GM23338 (cell line): ENCODE data around the gene C14orf93. TPM values are rescaled to one million over a fixed set of nuclear protein-coding genes. Genes with fewer than 3 reads are reported as not detected.
"Not testable (repeated sequence)": the region's sequence is repeated elsewhere in the genome, so short reads cannot be mapped to it uniquely, and the experiment has no call there.

Experiments used
- ATAC-seq: fragments of 200-7000 bp; cut with Tn5 transposase; 3 replicates; pipeline ENCODE4 v1.9.1; 2020
- DNase-seq: peaks from one replicate; pipeline ENCODE4 v3.0.0-alpha.2; 2015; ENCODE audit warnings: low spot score
- H2AFZ ChIP-seq: fragments of 200-600 bp; sonication (generic); 2 replicates; pipeline ENCODE4 v1.8.0; 2016; ENCODE audit warnings: antibody characterized with exemption, mild to moderate bottlenecking, moderate library complexity
- H3F3A ChIP-seq: fragments of 200-600 bp; sonication (generic); replicated peaks from 2 replicates; pipeline ENCODE4 v1.8.0; 2017; ENCODE audit warnings: antibody characterized with exemption, mixed run types, low read depth
- H3K27ac ChIP-seq: fragments of 200-600 bp; sonication (generic); 2 replicates; pipeline ENCODE4 v1.6.1; 2016; ENCODE audit warnings: low read depth
- H3K27me3 ChIP-seq: fragments of 200-600 bp; sonication (generic); 2 replicates; pipeline ENCODE4 v1.8.0; 2016; ENCODE audit warnings: mild to moderate bottlenecking, mixed run types, moderate library complexity; ENCODE audit not compliant: insufficient read depth
- H3K36me3 ChIP-seq: fragments of 200-600 bp; sonication (generic); 2 replicates; pipeline ENCODE4 v1.8.0; 2016; ENCODE audit warnings: mild to moderate bottlenecking; ENCODE audit not compliant: insufficient read depth
- H3K4me1 ChIP-seq: fragments of 200-600 bp; sonication (generic); 2 replicates; pipeline ENCODE4 v1.8.0; 2016; ENCODE audit warnings: mild to moderate bottlenecking, moderate library complexity; ENCODE audit not compliant: insufficient read depth
- H3K4me2 ChIP-seq: fragments of 200-600 bp; sonication (generic); 2 replicates; pipeline ENCODE4 v1.7.1; 2017; ENCODE audit warnings: mixed run types
- H3K4me3 ChIP-seq: fragments of 200-600 bp; sonication (generic); 2 replicates; pipeline ENCODE4 v1.6.1; 2016; ENCODE audit warnings: mixed run types
- H3K79me2 ChIP-seq: fragments of 200-600 bp; sonication (generic); replicated peaks from 2 replicates; pipeline ENCODE4 v1.8.0; 2017; ENCODE audit warnings: mild to moderate bottlenecking; ENCODE audit not compliant: insufficient read depth
- H3K9me2 ChIP-seq: fragments of 200-600 bp; sonication (generic); 2 replicates; pipeline ENCODE4 v1.8.0; 2017; ENCODE audit not compliant: insufficient read depth
- H4K20me1 ChIP-seq: fragments of 200-600 bp; sonication (generic); replicated peaks from 2 replicates; pipeline ENCODE4 v1.8.0; 2017; ENCODE audit warnings: mild to moderate bottlenecking; ENCODE audit not compliant: insufficient read depth
- H3K27ac Mint-ChIP-seq: 2 replicates; pipeline ENCODE4 v1.8.0; 2020; ENCODE audit warnings: inconsistent platforms, mild to moderate bottlenecking, moderate library complexity, mixed read lengths
- H3K27me3 Mint-ChIP-seq: 3 replicates; pipeline ENCODE4 v1.8.0; 2022; ENCODE audit warnings: low read depth, mild to moderate bottlenecking, moderate library complexity, mixed read lengths, inconsistent platforms; ENCODE audit not compliant: insufficient read depth, poor library complexity
- H3K36me3 Mint-ChIP-seq: 3 replicates; pipeline ENCODE4 v1.8.0; 2021; ENCODE audit warnings: low read depth, mild to moderate bottlenecking, inconsistent platforms, moderate library complexity, mixed read lengths
- H3K4me1 Mint-ChIP-seq: 3 replicates; pipeline ENCODE4 v1.8.0; 2020; ENCODE audit warnings: mild to moderate bottlenecking, inconsistent platforms, mixed read lengths
- H3K4me3 Mint-ChIP-seq: 3 replicates; pipeline ENCODE4 v1.8.0; 2021; ENCODE audit warnings: moderate library complexity, mild to moderate bottlenecking, inconsistent platforms, mixed read lengths
- H3K9me3 Mint-ChIP-seq: 3 replicates; pipeline ENCODE4 v1.8.0; 2020; ENCODE audit warnings: moderate library complexity, mild to moderate bottlenecking, inconsistent platforms, mixed read lengths
- EZH2phosphoT487 ChIP-seq: fragments of 200-600 bp; sonication (generic); IDR thresholded peaks from one replicate; pipeline ENCODE4 v1.8.1; 2018; ENCODE audit warnings: antibody characterized with exemption; ENCODE audit not compliant: unreplicated experiment
- JUNB ChIP-seq: IDR thresholded peaks from one replicate; pipeline ENCODE4 v1.6.1; 2016; ENCODE audit warnings: antibody characterized with exemption; ENCODE audit not compliant: unreplicated experiment
- NANOG ChIP-seq: IDR thresholded peaks from 2 replicates; pipeline ENCODE4 v1.6.1; 2016; ENCODE audit warnings: antibody characterized with exemption, borderline replicate concordance
- STAT1 ChIP-seq: IDR thresholded peaks from one replicate; pipeline ENCODE4 v1.6.1; 2016; ENCODE audit warnings: antibody characterized with exemption; ENCODE audit not compliant: unreplicated experiment
- ZNF114 ChIP-seq: fragments of 250-450 bp; sonication (Bioruptor Pico); IDR thresholded peaks from 2 replicates; pipeline ENCODE4 v1.5.0; 2020; ENCODE audit warnings: mild to moderate bottlenecking, moderate library complexity
- ZNF331 ChIP-seq: fragments of 250-450 bp; sonication (Bioruptor Pico); IDR thresholded peaks from 2 replicates; pipeline ENCODE4 v1.5.0; 2020; ENCODE audit warnings: low read depth, mild to moderate bottlenecking, moderate library complexity
- polyA plus RNA-seq: library from polyadenylated mRNA; unstranded; fragments of >200 nt; fragmentation: Nextera tagmentation; extraction: Ambion mirVana; gene quantifications from 2 replicates; pipeline ENCODE4 v1.2.1, GENCODE V29; 2016
- total RNA-seq: library from RNA; depleted of rRNA; stranded (reverse); fragments of >200 nt; shearing (Covaris generic); gene quantifications from 2 replicates; pipeline ENCODE4 v1.2.3, GENCODE V29; 2014
- TF ChIP-seq, protein P1 (sequence below): IDR thresholded peaks from one replicate; pipeline ENCODE4 v1.6.1; 2018; ENCODE audit warnings: antibody characterized with exemption; ENCODE audit not compliant: unreplicated experiment
- TF ChIP-seq, protein P2 (sequence below), 2 experiments: fragments of 200-600 bp in 1 of 2; sonication (generic) in 1 of 2; conservative IDR thresholded peaks; 2 replicates each; pipeline versions ENCODE4 v1.5.1 to v1.6.1; 2016 to 2017; ENCODE audit warnings: antibody characterized with exemption in 2 of 2, low read depth in 2 of 2, mild to moderate bottlenecking in 2 of 2, moderate library complexity in 1 of 2
- TF ChIP-seq, protein P3 (sequence below): fragments of 250-450 bp; sonication (Bioruptor Pico); IDR thresholded peaks from 2 replicates; pipeline ENCODE4 v1.5.0; 2020; ENCODE audit warnings: mild to moderate bottlenecking, moderate library complexity
- TF ChIP-seq, protein P4 (sequence below): IDR thresholded peaks from 2 replicates; pipeline ENCODE4 v1.6.1; 2016; ENCODE audit warnings: antibody characterized with exemption

The C14orf93 gene
- total and polyA plus RNA-seq, 2 experiments from 2014 or later, result 3.5 to 11.7 TPM

DNA sequence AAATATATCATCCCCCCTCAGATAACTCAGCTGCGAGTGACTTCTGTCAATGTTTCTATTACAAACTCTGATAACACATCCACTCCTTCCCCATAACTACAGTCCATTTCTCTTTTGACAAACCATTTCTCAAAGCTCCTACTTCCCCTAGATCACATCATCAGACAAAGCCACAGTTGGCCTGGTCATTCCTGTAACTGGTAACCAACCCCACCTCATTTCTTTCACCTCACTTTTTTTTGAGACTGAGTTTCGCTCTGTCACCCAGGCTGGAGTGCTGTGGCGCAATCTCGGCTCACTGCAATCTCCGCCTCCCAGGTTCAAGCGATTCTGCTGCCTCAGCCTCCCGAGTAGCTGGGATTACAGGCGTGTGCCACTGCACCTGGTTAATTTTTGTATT, 58.1 kb downstream of the C14orf93 start:
- H3K4me1 ChIP-seq, ATAC-seq, H3K9me3 Mint-ChIP-seq, H3K27me3 ChIP-seq, H3K9me2 ChIP-seq, H3K27ac ChIP-seq, H3K4me3 ChIP-seq, H3K4me3 Mint-ChIP-seq, DNase-seq, H3K79me2 ChIP-seq, H3K4me2 ChIP-seq, H2AFZ ChIP-seq, H3K27me3 Mint-ChIP-seq, H4K20me1 ChIP-seq, H3K36me3 ChIP-seq: not testable (repeated sequence)
- H3F3A ChIP-seq, result peaks cover 12% of the 10 kb centered on the region; the same call in 1 of the 2 replicates
- H3K4me1 Mint-ChIP-seq, result peaks cover 14% of the 10 kb centered on the region
- H3K36me3 Mint-ChIP-seq, result peaks cover 60% of the 10 kb centered on the region
- peak overlapping the region; percentile 14; the same call in 1 of the 2 replicates for H3K27ac Mint-ChIP-seq

DNA sequence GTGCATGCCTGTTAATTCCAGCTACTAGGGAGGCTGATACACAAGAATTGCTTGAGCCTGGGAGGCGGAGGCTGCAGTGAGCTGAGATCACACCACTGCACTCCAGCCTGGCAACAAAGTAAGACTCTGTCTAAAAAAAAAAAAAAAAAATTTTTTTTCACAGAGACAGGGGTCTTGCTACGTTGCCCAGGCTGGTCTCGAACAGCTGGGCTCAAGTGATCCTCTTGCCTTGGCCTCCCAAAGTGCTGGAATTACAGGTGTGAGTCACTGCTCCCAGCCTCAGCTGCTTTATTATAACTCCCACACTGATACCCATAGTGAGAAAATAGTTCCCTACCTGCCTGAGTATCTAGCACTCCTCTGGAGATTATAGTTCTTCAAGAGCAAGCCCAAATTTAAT, 64.3 kb downstream of the C14orf93 start:
- H3K9me2 ChIP-seq, result no peaks in the 10 kb centered on the region
- no peaks in the 10 kb centered on the region for H4K20me1 ChIP-seq
- no peak overlapping the region for H3K4me3 ChIP-seq
- no peaks in the 10 kb centered on the region for H3K9me3 Mint-ChIP-seq
- H3K4me1 ChIP-seq, result no peaks in the 10 kb centered on the region
- peaks cover 46% of the 10 kb centered on the region for H3K36me3 Mint-ChIP-seq
- ATAC-seq, result no peak
- H3K4me1 Mint-ChIP-seq, result 0 out of 3 replicates have a peak, but pooled peaks cover 3% of the 10 kb centered on the region
- H3K79me2 ChIP-seq, result no peaks in the 10 kb centered on the region
- H3K4me3 Mint-ChIP-seq, result no peak overlapping the region
- H3K27me3 Mint-ChIP-seq, result peaks cover 2% of the 10 kb centered on the region
- H2AFZ ChIP-seq, result no peak overlapping the region
- 0 out of 2 replicates have a peak, but pooled peaks cover 3% of the 10 kb centered on the region for H3F3A ChIP-seq
- H3K27ac ChIP-seq, result no peak overlapping the region
- no peak overlapping the region for H3K4me2 ChIP-seq
- peaks cover 6% of the 10 kb centered on the region; the same call in 1 of the 2 replicates for H3K36me3 ChIP-seq
- H3K27me3 ChIP-seq, result no peaks in the 10 kb centered on the region
- no peak for DNase-seq
- H3K27ac Mint-ChIP-seq, result no peak overlapping the region
- no peak for TF ChIP-seq ZNF331 (CRISPR knock-in tag)
- TF ChIP-seq, protein P1, sequence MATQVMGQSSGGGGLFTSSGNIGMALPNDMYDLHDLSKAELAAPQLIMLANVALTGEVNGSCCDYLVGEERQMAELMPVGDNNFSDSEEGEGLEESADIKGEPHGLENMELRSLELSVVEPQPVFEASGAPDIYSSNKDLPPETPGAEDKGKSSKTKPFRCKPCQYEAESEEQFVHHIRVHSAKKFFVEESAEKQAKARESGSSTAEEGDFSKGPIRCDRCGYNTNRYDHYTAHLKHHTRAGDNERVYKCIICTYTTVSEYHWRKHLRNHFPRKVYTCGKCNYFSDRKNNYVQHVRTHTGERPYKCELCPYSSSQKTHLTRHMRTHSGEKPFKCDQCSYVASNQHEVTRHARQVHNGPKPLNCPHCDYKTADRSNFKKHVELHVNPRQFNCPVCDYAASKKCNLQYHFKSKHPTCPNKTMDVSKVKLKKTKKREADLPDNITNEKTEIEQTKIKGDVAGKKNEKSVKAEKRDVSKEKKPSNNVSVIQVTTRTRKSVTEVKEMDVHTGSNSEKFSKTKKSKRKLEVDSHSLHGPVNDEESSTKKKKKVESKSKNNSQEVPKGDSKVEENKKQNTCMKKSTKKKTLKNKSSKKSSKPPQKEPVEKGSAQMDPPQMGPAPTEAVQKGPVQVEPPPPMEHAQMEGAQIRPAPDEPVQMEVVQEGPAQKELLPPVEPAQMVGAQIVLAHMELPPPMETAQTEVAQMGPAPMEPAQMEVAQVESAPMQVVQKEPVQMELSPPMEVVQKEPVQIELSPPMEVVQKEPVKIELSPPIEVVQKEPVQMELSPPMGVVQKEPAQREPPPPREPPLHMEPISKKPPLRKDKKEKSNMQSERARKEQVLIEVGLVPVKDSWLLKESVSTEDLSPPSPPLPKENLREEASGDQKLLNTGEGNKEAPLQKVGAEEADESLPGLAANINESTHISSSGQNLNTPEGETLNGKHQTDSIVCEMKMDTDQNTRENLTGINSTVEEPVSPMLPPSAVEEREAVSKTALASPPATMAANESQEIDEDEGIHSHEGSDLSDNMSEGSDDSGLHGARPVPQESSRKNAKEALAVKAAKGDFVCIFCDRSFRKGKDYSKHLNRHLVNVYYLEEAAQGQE, result no peak
- no peak for TF ChIP-seq ZNF114
- no peak for TF ChIP-seq NANOG
- TF ChIP-seq, protein P2, sequence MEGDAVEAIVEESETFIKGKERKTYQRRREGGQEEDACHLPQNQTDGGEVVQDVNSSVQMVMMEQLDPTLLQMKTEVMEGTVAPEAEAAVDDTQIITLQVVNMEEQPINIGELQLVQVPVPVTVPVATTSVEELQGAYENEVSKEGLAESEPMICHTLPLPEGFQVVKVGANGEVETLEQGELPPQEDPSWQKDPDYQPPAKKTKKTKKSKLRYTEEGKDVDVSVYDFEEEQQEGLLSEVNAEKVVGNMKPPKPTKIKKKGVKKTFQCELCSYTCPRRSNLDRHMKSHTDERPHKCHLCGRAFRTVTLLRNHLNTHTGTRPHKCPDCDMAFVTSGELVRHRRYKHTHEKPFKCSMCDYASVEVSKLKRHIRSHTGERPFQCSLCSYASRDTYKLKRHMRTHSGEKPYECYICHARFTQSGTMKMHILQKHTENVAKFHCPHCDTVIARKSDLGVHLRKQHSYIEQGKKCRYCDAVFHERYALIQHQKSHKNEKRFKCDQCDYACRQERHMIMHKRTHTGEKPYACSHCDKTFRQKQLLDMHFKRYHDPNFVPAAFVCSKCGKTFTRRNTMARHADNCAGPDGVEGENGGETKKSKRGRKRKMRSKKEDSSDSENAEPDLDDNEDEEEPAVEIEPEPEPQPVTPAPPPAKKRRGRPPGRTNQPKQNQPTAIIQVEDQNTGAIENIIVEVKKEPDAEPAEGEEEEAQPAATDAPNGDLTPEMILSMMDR (conservative IDR thresholded peaks at IDR 0.05; ENCODE audit: low read depth in 2 of 2), result no peak
- TF ChIP-seq STAT1, result no peak
- TF ChIP-seq, protein P3, sequence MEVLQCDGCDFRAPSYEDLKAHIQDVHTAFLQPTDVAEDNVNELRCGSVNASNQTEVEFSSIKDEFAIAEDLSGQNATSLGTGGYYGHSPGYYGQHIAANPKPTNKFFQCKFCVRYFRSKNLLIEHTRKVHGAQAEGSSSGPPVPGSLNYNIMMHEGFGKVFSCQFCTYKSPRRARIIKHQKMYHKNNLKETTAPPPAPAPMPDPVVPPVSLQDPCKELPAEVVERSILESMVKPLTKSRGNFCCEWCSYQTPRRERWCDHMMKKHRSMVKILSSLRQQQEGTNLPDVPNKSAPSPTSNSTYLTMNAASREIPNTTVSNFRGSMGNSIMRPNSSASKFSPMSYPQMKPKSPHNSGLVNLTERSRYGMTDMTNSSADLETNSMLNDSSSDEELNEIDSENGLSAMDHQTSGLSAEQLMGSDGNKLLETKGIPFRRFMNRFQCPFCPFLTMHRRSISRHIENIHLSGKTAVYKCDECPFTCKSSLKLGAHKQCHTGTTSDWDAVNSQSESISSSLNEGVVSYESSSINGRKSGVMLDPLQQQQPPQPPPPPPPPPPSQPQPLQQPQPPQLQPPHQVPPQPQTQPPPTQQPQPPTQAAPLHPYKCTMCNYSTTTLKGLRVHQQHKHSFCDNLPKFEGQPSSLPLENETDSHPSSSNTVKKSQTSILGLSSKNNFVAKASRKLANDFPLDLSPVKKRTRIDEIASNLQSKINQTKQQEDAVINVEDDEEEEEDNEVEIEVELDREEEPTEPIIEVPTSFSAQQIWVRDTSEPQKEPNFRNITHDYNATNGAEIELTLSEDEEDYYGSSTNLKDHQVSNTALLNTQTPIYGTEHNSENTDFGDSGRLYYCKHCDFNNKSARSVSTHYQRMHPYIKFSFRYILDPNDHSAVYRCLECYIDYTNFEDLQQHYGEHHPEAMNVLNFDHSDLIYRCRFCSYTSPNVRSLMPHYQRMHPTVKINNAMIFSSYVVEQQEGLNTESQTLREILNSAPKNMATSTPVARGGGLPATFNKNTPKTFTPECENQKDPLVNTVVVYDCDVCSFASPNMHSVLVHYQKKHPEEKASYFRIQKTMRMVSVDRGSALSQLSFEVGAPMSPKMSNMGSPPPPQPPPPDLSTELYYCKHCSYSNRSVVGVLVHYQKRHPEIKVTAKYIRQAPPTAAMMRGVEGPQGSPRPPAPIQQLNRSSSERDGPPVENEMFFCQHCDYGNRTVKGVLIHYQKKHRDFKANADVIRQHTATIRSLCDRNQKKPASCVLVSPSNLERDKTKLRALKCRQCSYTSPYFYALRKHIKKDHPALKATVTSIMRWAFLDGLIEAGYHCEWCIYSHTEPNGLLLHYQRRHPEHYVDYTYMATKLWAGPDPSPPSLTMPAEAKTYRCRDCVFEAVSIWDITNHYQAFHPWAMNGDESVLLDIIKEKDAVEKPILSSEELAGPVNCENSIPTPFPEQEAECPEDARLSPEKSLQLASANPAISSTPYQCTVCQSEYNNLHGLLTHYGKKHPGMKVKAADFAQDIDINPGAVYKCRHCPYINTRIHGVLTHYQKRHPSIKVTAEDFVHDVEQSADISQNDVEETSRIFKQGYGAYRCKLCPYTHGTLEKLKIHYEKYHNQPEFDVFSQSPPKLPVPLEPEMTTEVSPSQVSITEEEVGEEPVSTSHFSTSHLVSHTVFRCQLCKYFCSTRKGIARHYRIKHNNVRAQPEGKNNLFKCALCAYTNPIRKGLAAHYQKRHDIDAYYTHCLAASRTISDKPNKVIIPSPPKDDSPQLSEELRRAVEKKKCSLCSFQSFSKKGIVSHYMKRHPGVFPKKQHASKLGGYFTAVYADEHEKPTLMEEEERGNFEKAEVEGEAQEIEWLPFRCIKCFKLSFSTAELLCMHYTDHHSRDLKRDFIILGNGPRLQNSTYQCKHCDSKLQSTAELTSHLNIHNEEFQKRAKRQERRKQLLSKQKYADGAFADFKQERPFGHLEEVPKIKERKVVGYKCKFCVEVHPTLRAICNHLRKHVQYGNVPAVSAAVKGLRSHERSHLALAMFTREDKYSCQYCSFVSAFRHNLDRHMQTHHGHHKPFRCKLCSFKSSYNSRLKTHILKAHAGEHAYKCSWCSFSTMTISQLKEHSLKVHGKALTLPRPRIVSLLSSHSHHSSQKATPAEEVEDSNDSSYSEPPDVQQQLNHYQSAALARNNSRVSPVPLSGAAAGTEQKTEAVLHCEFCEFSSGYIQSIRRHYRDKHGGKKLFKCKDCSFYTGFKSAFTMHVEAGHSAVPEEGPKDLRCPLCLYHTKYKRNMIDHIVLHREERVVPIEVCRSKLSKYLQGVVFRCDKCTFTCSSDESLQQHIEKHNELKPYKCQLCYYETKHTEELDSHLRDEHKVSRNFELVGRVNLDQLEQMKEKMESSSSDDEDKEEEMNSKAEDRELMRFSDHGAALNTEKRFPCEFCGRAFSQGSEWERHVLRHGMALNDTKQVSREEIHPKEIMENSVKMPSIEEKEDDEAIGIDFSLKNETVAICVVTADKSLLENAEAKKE (CRISPR knock-in tag), result no peak
- TF ChIP-seq, protein P4, sequence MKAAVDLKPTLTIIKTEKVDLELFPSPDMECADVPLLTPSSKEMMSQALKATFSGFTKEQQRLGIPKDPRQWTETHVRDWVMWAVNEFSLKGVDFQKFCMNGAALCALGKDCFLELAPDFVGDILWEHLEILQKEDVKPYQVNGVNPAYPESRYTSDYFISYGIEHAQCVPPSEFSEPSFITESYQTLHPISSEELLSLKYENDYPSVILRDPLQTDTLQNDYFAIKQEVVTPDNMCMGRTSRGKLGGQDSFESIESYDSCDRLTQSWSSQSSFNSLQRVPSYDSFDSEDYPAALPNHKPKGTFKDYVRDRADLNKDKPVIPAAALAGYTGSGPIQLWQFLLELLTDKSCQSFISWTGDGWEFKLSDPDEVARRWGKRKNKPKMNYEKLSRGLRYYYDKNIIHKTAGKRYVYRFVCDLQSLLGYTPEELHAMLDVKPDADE, result no peak
- no peak for TF ChIP-seq JUNB
- TF ChIP-seq EZH2phosphoT487, result no peak
